Neural cell (in vitro differentiated cells): ENCODE results near the gene OR2AG1. TPM values are rescaled to one million over a fixed set of nuclear protein-coding genes. Genes with fewer than 3 reads are reported as not detected.

Experiments used
- H2AFZ ChIP-seq: fragments of 200-600, 300-800 bp; sonication (generic), shearing (Covaris generic); 2 replicates; pipeline ENCODE4 v1.6.0; 2014; ENCODE audit warnings: low read depth, mild to moderate bottlenecking, antibody characterized with exemption, low read length, moderate library complexity
- H3F3A ChIP-seq: fragments of 200-600 bp; shearing (Covaris generic); 2 replicates; pipeline ENCODE4 v1.6.1; 2016; ENCODE audit warnings: mild to moderate bottlenecking, moderate library complexity, mixed read lengths, antibody characterized with exemption, low read length; ENCODE audit not compliant: insufficient read depth, poor library complexity, severe bottlenecking
- H3K27ac ChIP-seq: fragments of 200-600, 300-800 bp; sonication (generic), shearing (Covaris generic); 2 replicates; pipeline ENCODE4 v1.5.1; 2014; ENCODE audit warnings: mild to moderate bottlenecking, low read length, moderate library complexity
- H3K27me3 ChIP-seq: fragments of 300-800, 200-600 bp; sonication (generic), shearing (Covaris generic); 2 replicates; pipeline ENCODE4 v1.6.0; 2014; ENCODE audit warnings: mild to moderate bottlenecking, low read depth, low read length, moderate library complexity; ENCODE audit not compliant: insufficient read depth
- H3K36me3 ChIP-seq: fragments of 300-800, 200-600 bp; sonication (generic), shearing (Covaris generic); 2 replicates; pipeline ENCODE4 v1.5.1; 2014; ENCODE audit warnings: mild to moderate bottlenecking, antibody characterized with exemption, low read length, moderate library complexity; ENCODE audit not compliant: insufficient read depth
- H3K4me2 ChIP-seq: fragments of 300-800, 200-600 bp; sonication (generic), shearing (Covaris generic); 2 replicates; pipeline ENCODE4 v1.6.0; 2014; ENCODE audit warnings: mild to moderate bottlenecking, low read length
- H3K4me3 ChIP-seq: fragments of 300-800, 200-600 bp; sonication (generic), shearing (Covaris generic); 2 replicates; pipeline ENCODE4 v1.5.1; 2014; ENCODE audit warnings: mild to moderate bottlenecking, low read length, moderate library complexity
- H3K79me2 ChIP-seq: fragments of 200-600 bp; shearing (Covaris generic); replicated peaks from 2 replicates; pipeline ENCODE4 v1.6.0; 2014; ENCODE audit warnings: mild to moderate bottlenecking, low read length, moderate library complexity; ENCODE audit not compliant: insufficient read depth
- H3K9ac ChIP-seq: fragments of 300-800, 200-600 bp; sonication (generic), shearing (Covaris generic); 2 replicates; pipeline ENCODE4 v1.6.1; 2016; ENCODE audit warnings: mild to moderate bottlenecking, low read length, mixed read lengths
- H3K9me2 ChIP-seq: fragments of 200-600 bp; shearing (Covaris generic); 2 replicates; pipeline ENCODE4 v1.6.1; 2016; ENCODE audit warnings: mild to moderate bottlenecking, low read length, mixed read lengths; ENCODE audit not compliant: insufficient read depth
- H3K9me3 ChIP-seq: fragments of 200-600, 300-800 bp; sonication (generic), shearing (Covaris generic); 2 replicates; pipeline ENCODE4 v1.6.1; 2016; ENCODE audit warnings: mild to moderate bottlenecking, mixed run types, low read length, moderate library complexity, mixed read lengths
- H4K20me1 ChIP-seq: fragments of 200-600 bp; shearing (Covaris generic); 2 replicates; pipeline ENCODE4 v1.6.1; 2016; ENCODE audit warnings: mild to moderate bottlenecking, mixed run types; ENCODE audit not compliant: insufficient read depth
- CTCF ChIP-seq: fragments of 450-650 bp; IDR thresholded peaks from 2 replicates; pipeline ENCODE4 v1.5.1; 2014; ENCODE audit warnings: antibody characterized with exemption, mild to moderate bottlenecking, moderate library complexity; ENCODE audit not compliant: poor library complexity, severe bottlenecking
- EP300 ChIP-seq: fragments of 450-650 bp; conservative IDR thresholded peaks from 2 replicates; pipeline ENCODE4 v1.6.1; 2014; ENCODE audit warnings: antibody characterized with exemption, mild to moderate bottlenecking, moderate library complexity; ENCODE audit not compliant: poor library complexity, severe bottlenecking
- EZH2 ChIP-seq: fragments of 200-600, 300-800 bp; shearing (Covaris generic), sonication (generic); IDR thresholded peaks from 2 replicates; pipeline ENCODE4 v1.6.1; 2014; ENCODE audit warnings: antibody characterized with exemption, low read length, borderline replicate concordance, mild to moderate bottlenecking; ENCODE audit not compliant: insufficient read depth, poor library complexity, severe bottlenecking
- MXI1 ChIP-seq: fragments of 450-650 bp; conservative IDR thresholded peaks from 2 replicates; pipeline ENCODE4 v1.6.1; 2014; ENCODE audit warnings: antibody characterized with exemption, mild to moderate bottlenecking; ENCODE audit not compliant: poor library complexity, severe bottlenecking
- POLR2AphosphoS5 ChIP-seq: IDR thresholded peaks from 2 replicates; pipeline ENCODE4 v1.6.1; 2012
- RAD21 ChIP-seq: fragments of 450-650 bp; conservative IDR thresholded peaks from 2 replicates; pipeline ENCODE4 v1.6.1; 2014; ENCODE audit warnings: antibody characterized with exemption, mild to moderate bottlenecking, moderate library complexity
- REST ChIP-seq: IDR thresholded peaks from 2 replicates; pipeline ENCODE4 v1.6.1; 2012; ENCODE audit warnings: borderline replicate concordance
- SMC3 ChIP-seq: fragments of 450-650 bp; conservative IDR thresholded peaks from 2 replicates; pipeline ENCODE4 v1.6.1; 2014; ENCODE audit warnings: antibody characterized with exemption, mild to moderate bottlenecking, moderate library complexity; ENCODE audit not compliant: poor library complexity
- TAF1 ChIP-seq: IDR thresholded peaks from 2 replicates; pipeline ENCODE4 v1.6.1; 2012; ENCODE audit warnings: low read depth
- polyA plus RNA-seq: library from polyadenylated mRNA; depleted of rRNA; stranded (reverse); fragments of >200 nt; gene quantifications from 2 replicates; pipeline ENCODE4 v1.2.3, GENCODE V29; 2014

The OR2AG1 gene
- polyA plus RNA-seq, 1 donor from 2014 or later = not detected

GRCh38 chr11:6755953-6756347 is 26.9 kb upstream of the OR2AG1 start:
- Histone ChIP-seq H3K27me3 (no peaks in the 10 kb centered on the region), H4K20me1 (no peaks in the 10 kb centered on the region), H3K4me3 (no peak overlapping the region), H3F3A (no peaks in the 10 kb centered on the region), H3K36me3 (no peaks in the 10 kb centered on the region), H3K9me3 (no peaks in the 10 kb centered on the region), H3K27ac (no peak overlapping the region), H3K9me2 (no peaks in the 10 kb centered on the region), H3K9ac (no peak overlapping the region), H3K4me2 (no peak overlapping the region), H3K79me2 (no peaks in the 10 kb centered on the region), H2AFZ (no peak overlapping the region)
- no peak for TF ChIP-seq TAF1
- no peak for TF ChIP-seq REST
- TF ChIP-seq MXI1 = no peak
- TF ChIP-seq EP300 = no peak
- TF ChIP-seq EZH2 = no peak
- TF ChIP-seq CTCF = no peak
- no peak for TF ChIP-seq POLR2AphosphoS5
- no peak for TF ChIP-seq RAD21
- no peak for TF ChIP-seq SMC3

- Histone ChIP-seq H3K27me3 (no peaks in the 10 kb centered on the region), H3K9me2 (no peaks in the 10 kb centered on the region), H2AFZ (no peak overlapping the region), H3K4me3 (no peak overlapping the region), H3K27ac (no peak overlapping the region), H3K9me3 (peaks cover 2% of the 10 kb centered on the region), H3K4me2 (no peak overlapping the region), H3K36me3 (no peaks in the 10 kb centered on the region), H4K20me1 (no peaks in the 10 kb centered on the region), H3K9ac (no peak overlapping the region), H3F3A (no peaks in the 10 kb centered on the region), H3K79me2 (no peaks in the 10 kb centered on the region)
- TF ChIP-seq MXI1 (no peak), TAF1 (no peak), POLR2AphosphoS5 (no peak), SMC3 (peak; percentile 71), RAD21 (peak; percentile 70), CTCF (peak; percentile 79), EP300 (no peak), EZH2 (no peak), REST (no peak)
These were observed 25.4 kb upstream of the OR2AG1 start for GRCh38 chr11:6757373-6757967.
